Testis (tissue), 3 donors: ENCODE results near the gene CDH13. TPM values are rescaled to one million over a fixed set of nuclear protein-coding genes. Genes with fewer than 3 reads are reported as not detected.

Source experiments
- DNase-seq: peaks from one replicate; pipeline ENCODE4 v3.0.0-alpha.2; 2019
- H3K27ac ChIP-seq, 2 donors: fragments of 200-600 bp; sonication (generic); one replicate each; pipeline ENCODE4 v1.5.1; 2019
- H3K27me3 ChIP-seq: fragments of 200-600 bp; sonication (generic); one replicate; pipeline ENCODE4 v1.5.1; 2019
- H3K36me3 ChIP-seq: fragments of 200-600 bp; sonication (generic); one replicate; pipeline ENCODE4 v1.5.1; 2017; ENCODE audit warnings: low read depth; ENCODE audit errors: missing control alignments
- H3K4me1 ChIP-seq: fragments of 200-600 bp; sonication (generic); one replicate; pipeline ENCODE4 v1.5.1; 2019
- H3K4me3 ChIP-seq, 2 donors: fragments of 200-600 bp; sonication (generic); one replicate each; pipeline ENCODE4 v1.5.1; 2017 to 2019
- H3K9me3 ChIP-seq: fragments of 200-600 bp; sonication (generic); one replicate; pipeline ENCODE4 v1.5.1; 2017
- CTCF ChIP-seq, 3 experiments: fragments of 450-650 bp in 2 of 3; fragments of 200-600 bp in 1 of 3; sonication (generic) in 1 of 3; IDR thresholded peaks; one replicate each; pipeline ENCODE4 v1.5.1; 2016 to 2019; ENCODE audit warnings: antibody characterized with exemption in 3 of 3, mild to moderate bottlenecking in 2 of 3, moderate library complexity in 1 of 3
- POLR2A ChIP-seq: fragments of 450-650 bp; IDR thresholded peaks from one replicate; pipeline ENCODE4 v1.6.1; 2017; ENCODE audit warnings: antibody characterized with exemption, mild to moderate bottlenecking, moderate library complexity
- WGBS, 2 donors: methylation state at CpG; one replicate each; pipeline ENCODE4 v1.1.5; 2018; 5-methylcytosine and 5-hydroxymethylcytosine counted together
- intact Hi-C: fragments of 100-400 bp; cut with DNase I; formaldehyde crosslinking; loops from one replicate; pipeline ENCODE4 v1.15.1; 2023; ENCODE audit warnings: low total_unique reads
- polyA plus RNA-seq: library from polyadenylated mRNA; stranded (reverse); fragments of 350-450 nt; fragmentation: Illumina TruSeq; extraction: RNeasy Lipid Tissue Mini Kit (QIAGEN cat#74804); gene quantifications from one replicate; pipeline ENCODE4 v1.2.3, GENCODE V29; 2014; ENCODE audit warnings: low read depth, low replicate concordance; ENCODE audit not compliant: insufficient read depth
- total RNA-seq, 2 donors: library from RNA; depleted of rRNA; stranded (reverse); fragments of >200 nt; gene quantifications; one replicate each; pipeline ENCODE4 v1.2.3, GENCODE V29; 2016

CDH13 gene
- total and polyA plus RNA-seq, 3 donors from 2014 or later: 1.2 to 11.1 (median 2.0) TPM

GRCh38 chr16:83046664-83047063 is 419.9 kb downstream of the CDH13 start:
- Histone ChIP-seq H3K4me1 (no peaks in the 10 kb centered on the region), H3K36me3 (no peaks in the 10 kb centered on the region), H3K9me3 (no peaks in the 10 kb centered on the region), H3K27me3 (no peaks in the 10 kb centered on the region), H3K27ac (no peak overlapping the region), H3K4me3 (no peak overlapping the region)
- no peak for DNase-seq
- WGBS, 2 donors: 40 to 46% methylated on average over 2 of the region's 2 CpGs
- TF ChIP-seq POLR2A (no peak), CTCF (IDR thresholded peaks at IDR 0.05) (no peak)
- intact Hi-C loops: no loop called here

GRCh38 chr16:83051451-83051850 is 424.7 kb downstream of the CDH13 start:
- intact Hi-C loops: no loop called here
- H3K4me1 ChIP-seq: no peaks in the 10 kb centered on the region
- H3K9me3 ChIP-seq: no peaks in the 10 kb centered on the region
- no peaks in the 10 kb centered on the region for H3K27me3 ChIP-seq
- no peak overlapping the region for H3K27ac ChIP-seq
- no peak for DNase-seq
- no peak overlapping the region for H3K4me3 ChIP-seq
- TF ChIP-seq CTCF (IDR thresholded peaks at IDR 0.05): no peak
- no peak for TF ChIP-seq POLR2A
- 68 to 70% methylated on average over 2 of the region's 2 CpGs for WGBS, 2 donors
- no peaks in the 10 kb centered on the region for H3K36me3 ChIP-seq

- Histone ChIP-seq H3K36me3 (no peaks in the 10 kb centered on the region), H3K27me3 (no peaks in the 10 kb centered on the region), H3K9me3 (no peaks in the 10 kb centered on the region), H3K4me1 (no peaks in the 10 kb centered on the region), H3K4me3 (no peak overlapping the region), H3K27ac (no peak overlapping the region)
- DNase-seq: no peak
- no peak for TF ChIP-seq POLR2A
- TF ChIP-seq CTCF (IDR thresholded peaks at IDR 0.05): no peak
- 75 to 78% methylated on average over 2 of the region's 2 CpGs for WGBS, 2 donors
- intact Hi-C loops: no loop called here
These were observed 427.5 kb downstream of the CDH13 start for GRCh38 chr16:83054283-83054682.

GRCh38 chr16:83058376-83058775 is 431.6 kb downstream of the CDH13 start:
- no peak for DNase-seq
- 33 to 34% methylated on average over 3 of the region's 3 CpGs for WGBS, 2 donors
- intact Hi-C loops: no loop called here
- H3K36me3 ChIP-seq: no peaks in the 10 kb centered on the region
- TF ChIP-seq CTCF (IDR thresholded peaks at IDR 0.05): no peak
- no peak for TF ChIP-seq POLR2A
- H3K27me3 ChIP-seq: no peaks in the 10 kb centered on the region
- no peaks in the 10 kb centered on the region for H3K4me1 ChIP-seq
- H3K4me3 ChIP-seq: no peak overlapping the region
- H3K9me3 ChIP-seq: no peaks in the 10 kb centered on the region
- no peak overlapping the region for H3K27ac ChIP-seq

- no peaks in the 10 kb centered on the region for H3K36me3 ChIP-seq
- H3K4me3 ChIP-seq: no peak overlapping the region
- H3K4me1 ChIP-seq: no peaks in the 10 kb centered on the region
- H3K27ac ChIP-seq: no peak overlapping the region
- no peak for DNase-seq
- no peaks in the 10 kb centered on the region for H3K9me3 ChIP-seq
- intact Hi-C loops: no loop called here
- no peak for TF ChIP-seq CTCF (IDR thresholded peaks at IDR 0.05)
- TF ChIP-seq POLR2A: no peak
- no peaks in the 10 kb centered on the region for H3K27me3 ChIP-seq
- WGBS, 2 donors: 66 to 76% methylated on average over 5 of the region's 5 CpGs
These were observed 432.5 kb downstream of the CDH13 start for GRCh38 chr16:83059237-83059636.
